ENCODE data around the gene TBPL1.

TBPL1 gene

GRCh38 chr6:134016558-134016814 is 63.5 kb downstream of the TBPL1 start:
- Mint-ChIP-seq H3K36me3 (ENCODE audit: low read depth) (no peaks in the 10 kb centered on the region), H3K4me3 (no peak overlapping the region), H3K27ac (no peak overlapping the region)

GRCh38 chr6:134020071-134020470 is 67.0 kb downstream of the TBPL1 start:
- H3K36me3 Mint-ChIP-seq (ENCODE audit: low read depth): no peaks in the 10 kb centered on the region
- H3K9me3 Mint-ChIP-seq: no peaks in the 10 kb centered on the region

More at GRCh38 chr6:134016558-134016814, 63.5 kb downstream of the TBPL1 start:
- H3K9me3 Mint-ChIP-seq: no peaks in the 10 kb centered on the region
- H3K27me3 Mint-ChIP-seq (ENCODE audit: low read depth): peaks cover 19% of the 10 kb centered on the region
- DNase-seq (ENCODE audit: low spot score): no peak
- no peaks in the 10 kb centered on the region for H3K4me1 Mint-ChIP-seq (ENCODE audit: low read depth)

GRCh38 chr6:134020543-134020942 is 67.5 kb downstream of the TBPL1 start:
- no peaks in the 10 kb centered on the region for H3K9me3 Mint-ChIP-seq
- no peak overlapping the region for H3K4me3 Mint-ChIP-seq
- no peak overlapping the region for H3K27ac Mint-ChIP-seq
- H3K27me3 Mint-ChIP-seq (ENCODE audit: low read depth): peaks cover 12% of the 10 kb centered on the region
- no peaks in the 10 kb centered on the region for H3K4me1 Mint-ChIP-seq (ENCODE audit: low read depth)
- DNase-seq (ENCODE audit: low spot score): no peak
- no peaks in the 10 kb centered on the region for H3K36me3 Mint-ChIP-seq (ENCODE audit: low read depth)

More at GRCh38 chr6:134020071-134020470, 67.0 kb downstream of the TBPL1 start:
- H3K27ac Mint-ChIP-seq: no peak overlapping the region
- no peak overlapping the region for H3K4me3 Mint-ChIP-seq
- no peaks in the 10 kb centered on the region for H3K4me1 Mint-ChIP-seq (ENCODE audit: low read depth)
- peaks cover 13% of the 10 kb centered on the region for H3K27me3 Mint-ChIP-seq (ENCODE audit: low read depth)
- DNase-seq (ENCODE audit: low spot score): no peak

GRCh38 chr6:134020968-134021367 is 67.9 kb downstream of the TBPL1 start:
- peaks cover 12% of the 10 kb centered on the region for H3K27me3 Mint-ChIP-seq (ENCODE audit: low read depth)
- no peaks in the 10 kb centered on the region for H3K36me3 Mint-ChIP-seq (ENCODE audit: low read depth)
- H3K27ac Mint-ChIP-seq: no peak overlapping the region
- H3K4me3 Mint-ChIP-seq: no peak overlapping the region
- no peaks in the 10 kb centered on the region for H3K9me3 Mint-ChIP-seq
- DNase-seq (ENCODE audit: low spot score): no peak
- no peaks in the 10 kb centered on the region for H3K4me1 Mint-ChIP-seq (ENCODE audit: low read depth)

GRCh38 chr6:134021396-134022122 is 68.5 kb downstream of the TBPL1 start:
- peaks cover 12% of the 10 kb centered on the region for H3K27me3 Mint-ChIP-seq (ENCODE audit: low read depth)
- DNase-seq (ENCODE audit: low spot score): no peak
- H3K36me3 Mint-ChIP-seq (ENCODE audit: low read depth): no peaks in the 10 kb centered on the region
- no peaks in the 10 kb centered on the region for H3K9me3 Mint-ChIP-seq
- no peak overlapping the region for H3K4me3 Mint-ChIP-seq
- no peaks in the 10 kb centered on the region for H3K4me1 Mint-ChIP-seq (ENCODE audit: low read depth)
- H3K27ac Mint-ChIP-seq: no peak overlapping the region

- H3K4me1 Mint-ChIP-seq (ENCODE audit: low read depth): no peaks in the 10 kb centered on the region
- peaks cover 14% of the 10 kb centered on the region for H3K27me3 Mint-ChIP-seq (ENCODE audit: low read depth)
- H3K27ac Mint-ChIP-seq: no peak overlapping the region
- H3K36me3 Mint-ChIP-seq (ENCODE audit: low read depth): no peaks in the 10 kb centered on the region
- no peaks in the 10 kb centered on the region for H3K9me3 Mint-ChIP-seq
- no peak overlapping the region for H3K4me3 Mint-ChIP-seq
- no peak for DNase-seq (ENCODE audit: low spot score)
These were observed 69.6 kb downstream of the TBPL1 start for GRCh38 chr6:134022650-134023049.

GRCh38 chr6:134026597-134026996 is 73.6 kb downstream of the TBPL1 start:
- DNase-seq (ENCODE audit: low spot score): no peak
- H3K27ac Mint-ChIP-seq: no peak overlapping the region
- peaks cover 11% of the 10 kb centered on the region for H3K27me3 Mint-ChIP-seq (ENCODE audit: low read depth)
- H3K4me1 Mint-ChIP-seq (ENCODE audit: low read depth): peaks cover 1% of the 10 kb centered on the region
- no peaks in the 10 kb centered on the region for H3K9me3 Mint-ChIP-seq
- no peaks in the 10 kb centered on the region for H3K36me3 Mint-ChIP-seq (ENCODE audit: low read depth)
- H3K4me3 Mint-ChIP-seq: no peak overlapping the region

GRCh38 chr6:134028438-134028837 is 75.4 kb downstream of the TBPL1 start:
- Mint-ChIP-seq H3K4me1 (ENCODE audit: low read depth) (peaks cover 1% of the 10 kb centered on the region), H3K27me3 (ENCODE audit: low read depth) (peaks cover 17% of the 10 kb centered on the region), H3K4me3 (no peak overlapping the region), H3K9me3 (no peaks in the 10 kb centered on the region), H3K27ac (no peak overlapping the region), H3K36me3 (ENCODE audit: low read depth) (no peaks in the 10 kb centered on the region)
- DNase-seq (ENCODE audit: low spot score): no peak

- Mint-ChIP-seq H3K36me3 (ENCODE audit: low read depth) (no peaks in the 10 kb centered on the region), H3K4me1 (ENCODE audit: low read depth) (peaks cover 8% of the 10 kb centered on the region), H3K4me3 (no peak overlapping the region), H3K9me3 (no peaks in the 10 kb centered on the region), H3K27me3 (ENCODE audit: low read depth) (peaks cover 19% of the 10 kb centered on the region), H3K27ac (no peak overlapping the region)
- no peak for DNase-seq (ENCODE audit: low spot score)
These were observed 76.8 kb downstream of the TBPL1 start for GRCh38 chr6:134029495-134030455.

- Mint-ChIP-seq H3K27ac (no peak overlapping the region), H3K27me3 (ENCODE audit: low read depth) (peaks cover 16% of the 10 kb centered on the region), H3K9me3 (no peaks in the 10 kb centered on the region), H3K4me1 (ENCODE audit: low read depth) (peaks cover 16% of the 10 kb centered on the region), H3K36me3 (ENCODE audit: low read depth) (no peaks in the 10 kb centered on the region), H3K4me3 (no peak overlapping the region)
- no peak for DNase-seq (ENCODE audit: low spot score)
These were observed 78.8 kb downstream of the TBPL1 start for GRCh38 chr6:134031696-134032255.

GRCh38 chr6:134034478-134034877 is 81.5 kb downstream of the TBPL1 start:
- Mint-ChIP-seq H3K36me3 (ENCODE audit: low read depth) (no peaks in the 10 kb centered on the region), H3K27ac (no peak overlapping the region), H3K9me3 (no peaks in the 10 kb centered on the region), H3K4me1 (ENCODE audit: low read depth) (peaks cover 19% of the 10 kb centered on the region), H3K27me3 (ENCODE audit: low read depth) (peaks cover 13% of the 10 kb centered on the region), H3K4me3 (no peak overlapping the region)
- no peak for DNase-seq (ENCODE audit: low spot score)

- Mint-ChIP-seq H3K27me3 (ENCODE audit: low read depth) (peaks cover 13% of the 10 kb centered on the region), H3K9me3 (no peaks in the 10 kb centered on the region), H3K4me3 (no peak overlapping the region), H3K36me3 (ENCODE audit: low read depth) (no peaks in the 10 kb centered on the region), H3K4me1 (ENCODE audit: low read depth) (peaks cover 18% of the 10 kb centered on the region), H3K27ac (no peak overlapping the region)
- DNase-seq (ENCODE audit: low spot score): no peak
These were observed 82.2 kb downstream of the TBPL1 start for GRCh38 chr6:134034961-134035822.

GRCh38 chr6:134035823-134036296 is 82.8 kb downstream of the TBPL1 start:
- Mint-ChIP-seq H3K36me3 (ENCODE audit: low read depth) (no peaks in the 10 kb centered on the region), H3K27me3 (ENCODE audit: low read depth) (peaks cover 14% of the 10 kb centered on the region), H3K4me1 (ENCODE audit: low read depth) (peaks cover 18% of the 10 kb centered on the region), H3K9me3 (no peaks in the 10 kb centered on the region), H3K27ac (no peak overlapping the region), H3K4me3 (no peak overlapping the region)
- DNase-seq (ENCODE audit: low spot score): no peak

Data from T-helper 2 cell treated with Interferon-gamma antibody and Interleukin-4, amounts not matched to agents 5 μg/mL and 100 μg/mL, for 36 hours (primary cell).